Stimulated activated CD8-positive, alpha-beta memory T cell treated with anti-CD3 and anti-CD28 coated beads, Interleukin-7, amount 100 ng/mL, for 24 hours (primary cell): ENCODE data around the gene TTBK1.

Experiments used
- DNase-seq: peaks from one replicate; pipeline ENCODE4 v3.0.0-alpha.2; 2020; ENCODE audit warnings: low read depth

TTBK1 gene

DNA sequence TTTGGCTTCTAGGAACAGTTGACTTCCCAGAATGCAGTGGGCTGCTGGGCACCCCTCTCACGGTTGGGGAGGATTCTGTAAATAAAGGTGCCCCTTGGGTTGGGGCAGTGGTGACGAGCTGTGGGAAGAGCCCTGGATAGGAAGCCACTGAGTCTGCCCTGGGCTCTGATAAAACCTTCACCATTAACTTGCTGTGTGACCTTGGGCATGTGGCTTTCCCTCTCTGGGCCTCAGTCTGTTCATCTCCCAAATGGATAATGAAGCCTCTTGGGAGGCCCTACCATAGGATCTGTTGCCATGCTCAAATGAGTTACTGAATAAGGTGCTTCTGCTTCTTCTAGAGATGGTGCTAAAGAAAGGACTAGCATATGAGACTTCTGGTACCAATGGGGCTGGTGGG, 61.6 kb downstream of the TTBK1 start:
- DNase-seq = no peak

DNA sequence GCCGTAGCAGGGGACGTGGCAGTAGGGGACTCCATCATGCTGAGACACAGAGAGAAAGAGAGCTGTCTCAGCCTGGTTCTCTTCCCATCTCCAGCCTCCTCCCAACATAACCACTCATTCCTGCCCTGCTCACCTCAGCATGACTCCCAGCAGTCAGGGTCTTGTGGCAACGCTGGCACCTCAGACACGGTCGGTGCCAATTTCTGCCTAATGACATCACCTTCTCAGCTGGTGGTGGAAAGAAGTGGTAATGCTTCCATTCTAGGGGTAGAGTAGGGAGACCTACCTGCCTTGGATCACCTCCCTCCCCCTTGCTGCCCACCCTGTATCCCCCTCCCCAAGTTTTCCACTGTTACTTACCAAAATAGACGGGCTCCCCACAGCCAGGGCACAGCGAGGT, 62.8 kb downstream of the TTBK1 start:
- no peak for DNase-seq

DNA sequence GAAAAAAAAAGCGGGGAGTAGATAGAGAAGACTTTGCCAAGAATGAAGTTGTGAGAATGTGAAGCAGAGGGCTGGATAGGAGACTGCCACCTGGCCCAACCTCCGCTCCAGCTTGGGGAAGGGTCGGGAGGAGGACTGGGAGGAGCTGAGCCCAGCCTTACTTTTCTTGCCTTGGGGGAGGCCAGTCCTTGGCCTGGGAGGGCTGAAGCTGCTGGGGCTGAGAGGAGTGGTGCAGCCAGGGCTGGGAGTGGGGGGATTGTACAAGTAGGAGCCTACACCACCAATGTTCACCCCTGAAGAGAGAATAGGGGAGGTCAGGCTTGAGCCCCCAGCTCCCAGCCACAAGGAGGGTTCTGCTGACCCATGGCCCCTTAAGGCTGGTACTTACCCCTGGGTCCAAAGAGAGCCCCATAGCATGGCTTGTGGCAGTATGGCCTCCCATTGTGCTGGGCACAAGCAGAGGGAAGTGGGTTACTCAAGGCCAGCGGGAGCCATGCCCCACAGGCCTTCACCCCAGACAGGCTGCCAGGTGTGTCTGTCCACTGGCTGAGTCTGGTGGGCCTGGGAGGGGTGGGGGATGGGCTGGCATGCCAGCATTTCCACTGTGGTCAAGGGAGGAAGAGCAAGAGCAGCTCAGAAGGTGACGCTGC, 64.3 kb downstream of the TTBK1 start:
- no peak for DNase-seq

DNA sequence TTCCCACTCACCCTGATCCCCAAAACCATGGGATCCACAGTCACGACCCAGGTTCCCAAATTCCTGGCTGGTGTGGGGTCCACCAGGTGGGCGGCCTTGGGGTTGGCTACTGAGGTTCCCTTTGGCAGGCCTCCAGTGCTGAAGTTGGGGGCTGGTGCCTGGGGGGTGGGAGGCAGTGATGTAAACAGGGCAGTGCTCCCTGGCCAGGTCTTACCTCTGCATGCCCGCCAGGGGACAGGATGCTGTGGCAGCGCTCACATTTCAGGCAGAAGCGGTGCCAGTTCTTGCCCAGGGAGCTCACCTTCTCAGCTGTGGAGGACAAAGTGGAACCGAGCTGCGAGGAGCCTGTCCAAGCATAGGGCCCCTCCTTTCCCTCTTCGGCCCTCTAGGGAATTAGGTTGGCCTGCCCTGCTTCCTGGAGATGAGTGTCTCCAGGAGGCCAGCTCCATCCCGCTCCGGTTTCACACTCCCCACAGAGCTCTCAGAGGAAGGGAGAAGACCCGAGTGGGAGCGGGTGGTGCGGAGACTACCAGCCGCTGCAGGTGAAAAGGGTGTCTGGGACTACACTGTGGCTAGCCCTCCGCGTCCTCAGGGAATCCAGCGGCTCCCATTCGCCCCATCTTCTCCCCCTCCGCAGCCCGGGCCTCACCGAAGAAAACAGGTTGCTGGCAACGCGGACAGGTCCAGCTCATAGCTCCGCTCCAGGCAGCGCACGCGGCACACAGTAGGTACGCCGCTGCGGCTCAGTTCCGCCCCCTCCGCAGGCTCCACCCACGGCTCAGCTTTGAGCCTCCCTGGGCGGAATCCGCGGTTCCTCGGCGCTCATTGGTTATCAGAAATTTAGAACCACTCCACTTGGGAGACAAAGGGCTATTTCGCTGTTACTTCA, 65.1 kb downstream of the TTBK1 start, which contains the start of gene CRIP3:
Gene CRIP3, minus strand, starts transcription at position 726 of the 889 bp plus-strand sequence. Its CDS starts 34 bp downstream, at position 692.
- DNase-seq = no peak

DNA sequence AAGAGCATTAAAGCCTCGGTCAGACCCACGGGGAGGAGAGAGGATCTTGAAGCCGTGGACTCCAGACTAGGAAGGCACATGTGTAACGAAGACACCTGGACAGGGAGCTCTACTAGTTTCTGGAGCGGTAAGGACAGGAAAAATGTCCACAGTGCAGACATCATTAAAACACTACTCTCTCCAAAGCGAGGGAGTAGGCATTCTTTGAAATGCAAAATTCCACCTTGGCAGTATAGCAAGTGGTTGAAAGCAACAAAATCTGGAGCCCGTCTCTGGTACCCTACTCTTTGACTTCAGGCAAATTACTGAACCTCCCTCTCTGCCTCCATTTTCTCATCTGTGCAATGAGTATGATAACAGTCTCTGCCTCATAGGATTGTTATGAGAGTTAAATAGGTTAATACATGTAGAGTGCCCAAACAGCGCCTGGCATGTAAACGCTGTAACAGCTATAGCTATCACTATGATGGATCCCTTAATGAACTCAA, 65.8 kb downstream of the TTBK1 start:
- DNase-seq = no peak

DNA sequence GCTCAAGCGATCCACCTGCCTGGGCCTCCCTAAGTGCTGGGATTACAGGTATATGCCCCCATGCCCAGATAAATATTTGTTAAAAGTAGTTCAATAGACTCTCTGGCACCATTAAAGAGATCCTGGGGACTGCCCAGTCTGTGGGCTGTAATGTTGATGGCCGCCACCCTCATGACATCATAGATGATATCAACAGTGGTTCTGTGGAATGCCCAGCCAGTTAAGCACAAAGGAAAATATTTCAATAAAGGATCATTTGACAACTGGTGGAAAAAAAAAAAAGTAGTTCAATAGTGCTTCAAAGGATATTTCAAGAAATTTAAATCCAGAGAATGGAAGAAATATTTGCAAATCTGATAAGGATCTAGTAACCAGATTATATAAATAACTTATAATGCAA, 66.9 kb downstream of the TTBK1 start:
- DNase-seq = no peak

DNA sequence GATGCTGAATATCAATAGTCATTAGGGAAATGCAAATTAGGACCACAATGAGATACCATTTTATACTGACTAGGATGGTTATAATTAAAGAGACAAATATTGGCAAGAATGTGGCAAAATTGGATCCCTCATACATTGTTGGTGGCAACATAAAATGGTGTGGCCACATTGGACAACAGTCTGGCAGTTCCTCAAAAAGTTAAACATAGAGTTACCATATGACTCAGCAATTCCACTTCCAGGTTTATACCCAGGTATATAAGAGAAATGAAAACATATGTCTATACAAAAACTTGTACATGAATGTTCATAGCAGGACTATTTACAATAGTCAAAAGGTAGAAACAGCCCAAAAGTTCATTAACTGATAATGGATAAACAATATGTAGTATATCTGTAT, 67.3 kb downstream of the TTBK1 start:
- no peak for DNase-seq

DNA sequence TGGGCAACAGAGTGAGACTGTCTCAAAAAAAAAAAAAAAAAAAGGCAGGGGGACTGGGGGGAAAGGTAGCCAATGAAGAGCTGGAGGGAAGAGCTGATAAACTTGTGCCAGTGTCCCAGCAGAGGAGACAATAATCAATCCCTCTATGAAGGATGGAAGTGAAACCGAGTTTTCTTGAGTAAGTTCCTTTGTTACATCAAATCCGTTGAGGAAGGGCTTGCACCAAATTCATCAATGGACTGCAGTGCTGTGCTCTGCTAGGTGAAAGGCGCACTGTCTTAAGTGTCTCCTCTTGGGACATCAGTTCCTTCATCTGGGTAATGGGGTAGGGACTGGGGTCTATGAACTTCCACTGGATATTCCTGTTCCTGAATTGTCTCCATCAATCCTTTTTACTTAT, 68.4 kb downstream of the TTBK1 start:
- DNase-seq = no peak

DNA sequence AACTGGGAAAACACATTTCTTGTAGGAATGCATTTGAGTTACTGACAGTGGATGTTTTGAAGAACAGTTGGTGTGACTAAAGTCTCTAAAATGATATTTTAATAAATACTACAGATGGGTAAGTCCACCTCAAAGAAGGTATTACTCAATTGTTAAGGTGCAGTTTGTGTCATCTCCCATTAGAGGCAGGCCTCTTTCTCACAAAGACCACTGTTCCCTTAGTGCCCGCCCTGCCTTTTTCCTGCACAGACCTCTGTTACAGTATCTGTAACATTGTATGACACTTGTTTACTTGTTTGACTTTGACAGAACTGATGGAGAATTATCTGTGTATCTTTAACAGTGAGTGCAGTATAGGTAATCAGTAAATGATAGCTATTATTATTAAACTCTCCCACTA, 70.5 kb downstream of the TTBK1 start:
- no peak for DNase-seq

DNA sequence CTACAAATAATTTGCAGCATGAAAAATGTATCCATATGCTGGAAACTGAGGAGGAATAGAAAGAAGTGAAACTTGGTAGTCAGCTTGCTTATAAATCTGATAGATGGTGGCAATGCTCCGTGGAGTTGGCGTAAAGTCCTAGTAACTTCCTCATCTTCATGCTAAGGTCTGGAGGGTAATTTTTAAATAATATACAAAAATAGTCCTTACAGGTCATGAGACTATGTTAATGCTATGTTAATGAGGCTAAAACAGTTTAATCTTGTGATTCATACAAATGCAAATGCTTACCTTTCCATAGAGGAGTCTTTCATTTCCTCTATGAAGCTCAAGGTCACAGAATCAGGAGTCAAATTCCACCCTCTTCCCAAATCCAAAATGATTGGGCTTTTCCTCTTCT, 74.7 kb downstream of the TTBK1 start:
- no peak for DNase-seq

DNA sequence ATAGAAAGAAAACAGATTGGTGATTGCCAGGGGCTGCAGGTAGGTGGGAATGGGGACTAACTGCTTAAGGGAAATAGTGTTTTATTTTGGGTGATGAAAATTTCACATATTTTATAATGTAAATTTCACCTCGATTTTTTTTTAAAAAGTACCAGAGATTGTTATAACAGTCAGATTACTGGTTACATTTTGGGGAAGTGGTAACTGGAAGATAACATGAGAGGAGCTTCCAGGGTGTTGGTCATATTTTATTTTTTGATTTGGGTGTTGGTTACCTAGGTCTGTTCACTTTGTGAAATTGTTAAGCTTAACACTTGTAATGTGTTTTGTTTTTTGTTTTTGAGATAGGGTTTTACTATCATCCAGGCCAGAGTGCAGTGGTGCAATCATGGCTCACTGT, 82.6 kb downstream of the TTBK1 start:
- DNase-seq = no peak

DNA sequence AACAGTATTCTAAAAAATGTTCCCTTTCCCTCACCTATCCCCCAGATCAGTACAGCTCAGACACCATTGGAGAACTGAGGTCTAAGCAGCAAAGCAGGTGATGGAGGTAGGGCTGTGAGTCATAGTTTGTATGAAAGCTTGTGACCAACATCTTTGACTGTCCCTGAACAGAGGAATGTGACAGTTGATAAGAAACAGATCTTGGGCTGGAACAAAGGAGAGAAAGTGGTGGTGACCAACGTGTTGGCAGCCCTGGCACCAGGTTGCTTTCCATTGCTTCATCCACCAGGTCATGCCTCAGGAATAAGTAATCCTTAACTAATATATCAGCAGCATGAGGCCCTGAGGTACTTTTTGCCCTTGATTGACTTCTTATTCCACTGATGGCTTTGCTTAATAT, 85.2 kb downstream of the TTBK1 start:
- no peak for DNase-seq

DNA sequence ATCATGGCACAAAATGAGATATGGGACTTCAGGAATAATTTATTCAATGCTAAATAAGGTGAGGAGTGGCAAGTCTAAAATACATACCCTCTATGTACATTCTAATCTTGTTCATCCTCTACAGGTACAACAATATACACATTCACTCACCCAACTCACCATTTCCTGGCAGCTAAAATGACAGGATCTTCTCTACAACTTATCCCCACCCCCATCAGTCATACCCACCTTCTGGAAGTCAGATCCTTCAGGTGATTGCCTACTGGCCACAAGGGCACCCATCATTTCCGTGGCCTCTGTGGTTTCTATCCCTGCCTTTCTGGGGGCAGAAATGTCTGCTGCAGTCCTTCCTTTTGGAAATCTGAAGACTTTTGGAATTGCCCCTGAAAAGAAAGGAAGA, 88.2 kb downstream of the TTBK1 start:
- DNase-seq = no peak

DNA sequence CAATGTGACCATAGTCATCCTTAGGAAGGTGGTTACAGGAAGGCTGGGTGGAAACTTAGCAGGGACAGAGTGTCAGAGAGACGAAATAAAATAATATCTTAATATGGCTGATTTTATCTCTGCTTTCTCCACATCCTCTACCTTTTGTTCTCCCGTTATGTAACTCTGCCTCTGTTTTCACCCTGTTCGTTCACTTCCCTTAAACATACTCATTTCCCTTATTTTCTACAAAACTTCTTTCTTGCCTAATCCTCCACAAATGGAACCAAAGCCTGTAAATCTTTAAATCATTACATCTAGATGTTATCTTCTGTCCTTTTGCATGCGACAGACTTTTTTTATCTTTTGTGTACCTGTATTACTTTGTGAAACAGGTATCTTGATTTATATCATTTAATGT, 88.6 kb downstream of the TTBK1 start:
- no peak for DNase-seq

DNA sequence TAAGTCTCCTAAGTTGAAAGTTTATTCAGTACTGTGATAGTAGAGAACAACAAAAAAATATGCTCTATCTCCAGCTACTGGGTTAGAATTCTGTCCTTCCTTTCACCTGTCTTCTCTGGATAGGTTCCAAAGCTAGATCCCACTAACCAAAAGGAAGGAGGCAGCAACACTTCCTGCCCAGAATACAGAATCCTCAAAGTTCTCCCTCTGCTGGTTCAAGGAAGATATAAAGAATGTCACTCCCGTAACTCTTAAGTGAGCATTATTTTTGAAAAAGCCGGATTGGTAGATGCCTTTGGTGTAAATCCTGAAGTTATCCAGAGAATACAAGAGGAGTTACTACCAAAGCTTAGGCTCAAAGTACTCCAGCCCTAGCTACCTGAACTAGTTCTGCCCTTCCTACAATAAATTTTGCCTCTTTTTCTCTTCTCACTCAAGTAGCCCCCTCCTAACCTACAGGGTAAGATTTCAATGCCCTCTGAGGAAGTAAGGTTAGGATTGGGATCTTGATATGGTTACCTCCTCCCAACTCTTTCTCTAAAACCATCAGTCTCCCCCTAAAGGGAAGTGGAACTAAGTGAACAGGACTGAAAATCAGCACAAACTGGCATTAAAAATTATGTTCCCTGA, 91.3 kb downstream of the TTBK1 start:
- no peak for DNase-seq

DNA sequence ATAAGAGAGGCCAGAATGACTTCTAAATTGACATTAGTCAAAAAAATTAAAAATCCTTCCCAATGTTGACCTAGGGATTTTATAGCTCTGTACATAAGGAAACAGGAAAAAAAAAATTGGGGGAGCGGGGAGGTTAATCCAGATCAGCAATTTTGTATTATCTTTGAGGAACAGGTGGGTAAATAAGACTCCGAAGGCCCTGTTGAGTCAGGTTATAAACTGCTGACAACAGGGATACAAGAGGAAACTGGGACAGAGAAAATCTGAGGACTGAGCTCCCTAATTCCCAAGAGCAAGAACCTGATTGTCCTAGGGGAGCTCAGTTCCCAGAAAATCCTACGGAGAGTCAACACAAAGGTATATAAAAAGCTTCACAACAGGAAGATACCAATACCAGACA, 92.2 kb downstream of the TTBK1 start:
- DNase-seq = no peak

DNA sequence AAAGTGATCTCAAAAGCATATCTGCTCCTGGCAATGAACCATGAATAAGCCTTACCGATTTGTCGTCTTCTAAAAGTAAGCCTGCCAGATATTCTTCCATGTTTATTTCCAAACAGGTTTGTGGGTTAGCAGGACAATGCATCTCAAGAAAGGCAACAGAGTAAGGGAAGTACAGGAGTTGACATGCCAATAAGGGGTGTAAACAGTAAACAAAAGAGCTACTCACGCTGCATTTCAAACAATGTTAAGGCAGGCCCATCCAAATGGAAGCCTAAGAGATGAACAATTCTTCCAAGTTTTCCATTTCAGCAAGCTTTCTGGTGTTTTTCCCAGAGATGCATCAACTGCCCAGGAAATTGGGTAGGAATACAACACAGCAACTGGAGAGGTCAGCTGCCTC, 93.1 kb downstream of the TTBK1 start:
- no peak for DNase-seq
